ENCODE results near the gene RNF2.
"Not testable (repeated sequence)": the region's sequence is repeated elsewhere in the genome, so short reads cannot be mapped to it uniquely, and the experiment has no call there.

The RNF2 gene

GRCh38 chr1:185049670-185050069, 4.3 kb downstream of the RNF2 start:
- Histone ChIP-seq H3K27me3 (ENCODE audit: insufficient read depth, low read length) (no peaks in the 10 kb centered on the region), H3K27ac (ENCODE audit: low read depth, low read length) (no peak overlapping the region), H2AFZ (ENCODE audit: low read length, unreplicated experiment) (no peak overlapping the region), H3K4me1 (ENCODE audit: control insufficient read depth, insufficient read depth, low read length, unreplicated experiment) (peaks cover 20% of the 10 kb centered on the region), H3K4me3 (ENCODE audit: low read depth, low read length) (no peak overlapping the region), H3K36me3 (ENCODE audit: insufficient read depth, low read length) (no peaks in the 10 kb centered on the region), H3K79me2 (ENCODE audit: control insufficient read depth, insufficient read depth, low read length, unreplicated experiment) (peaks cover 65% of the 10 kb centered on the region)

DNA sequence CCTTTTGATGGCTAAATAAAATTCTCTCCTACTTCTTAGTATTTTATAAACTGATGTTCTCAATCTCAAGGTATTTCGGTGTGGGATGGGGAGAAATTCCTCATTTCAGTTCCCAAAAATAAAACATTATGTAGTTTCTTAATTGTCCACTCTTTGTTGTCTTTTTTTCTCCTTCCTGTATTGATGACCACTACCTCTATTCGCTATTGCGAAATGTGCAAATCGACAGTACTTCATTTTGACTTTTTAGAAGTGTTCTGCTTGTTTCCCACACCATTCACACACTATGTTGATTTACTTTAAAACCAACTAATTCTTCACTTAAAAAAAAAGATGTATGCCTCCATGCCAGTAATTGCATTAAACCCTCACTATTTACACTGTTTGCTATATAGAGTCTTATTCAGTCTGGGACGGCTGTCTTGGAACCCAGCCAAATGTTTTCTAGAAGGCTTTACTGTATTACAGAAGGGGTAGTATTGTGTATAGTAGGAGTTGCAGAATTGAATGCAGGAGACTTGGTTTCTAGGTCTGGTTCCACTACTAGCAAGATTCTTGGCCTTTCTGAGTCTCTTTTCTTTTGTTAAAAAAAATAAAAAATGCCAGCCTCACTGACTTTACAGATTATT, 5.6 kb downstream of the RNF2 start:
- Histone ChIP-seq H3K27ac (ENCODE audit: low read depth, low read length) (no peak overlapping the region), H3K36me3 (ENCODE audit: insufficient read depth, low read length) (no peaks in the 10 kb centered on the region), H3K4me3 (ENCODE audit: low read depth, low read length) (no peak overlapping the region), H3K27me3 (ENCODE audit: insufficient read depth, low read length) (no peaks in the 10 kb centered on the region), H3K4me1 (ENCODE audit: control insufficient read depth, insufficient read depth, low read length, unreplicated experiment) (peaks cover 20% of the 10 kb centered on the region), H3K79me2 (ENCODE audit: control insufficient read depth, insufficient read depth, low read length, unreplicated experiment) (peaks cover 72% of the 10 kb centered on the region), H2AFZ (ENCODE audit: low read length, unreplicated experiment) (no peak overlapping the region)

DNA sequence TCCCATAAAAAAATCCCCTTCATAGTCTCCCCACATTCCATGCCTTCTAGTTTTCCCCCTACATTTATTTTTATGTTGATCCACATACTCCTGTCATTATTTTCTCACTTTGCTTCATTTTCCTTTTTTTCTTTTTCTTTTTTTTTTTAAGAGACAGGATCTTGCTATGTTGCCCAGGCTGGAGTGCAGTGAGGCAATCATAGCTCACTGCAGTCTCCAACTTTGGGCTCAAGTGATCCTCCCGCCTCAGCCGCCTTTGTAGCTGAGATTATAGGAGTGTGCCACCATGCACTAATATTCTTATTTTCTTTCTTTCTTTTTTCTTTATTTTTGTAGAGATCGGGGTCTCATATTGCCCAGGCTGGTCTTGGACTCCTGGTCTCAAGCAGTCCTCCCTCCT, 7.8 kb downstream of the RNF2 start:
- Histone ChIP-seq H2AFZ (ENCODE audit: low read length, unreplicated experiment) (no peak overlapping the region), H3K27ac (ENCODE audit: low read depth, low read length) (no peak overlapping the region), H3K4me1 (ENCODE audit: control insufficient read depth, insufficient read depth, low read length, unreplicated experiment) (peaks cover 6% of the 10 kb centered on the region), H3K36me3 (ENCODE audit: insufficient read depth, low read length) (no peaks in the 10 kb centered on the region), H3K79me2 (ENCODE audit: control insufficient read depth, insufficient read depth, low read length, unreplicated experiment) (peaks cover 63% of the 10 kb centered on the region), H3K4me3 (ENCODE audit: low read depth, low read length) (no peak overlapping the region), H3K27me3 (ENCODE audit: insufficient read depth, low read length) (no peaks in the 10 kb centered on the region)

DNA sequence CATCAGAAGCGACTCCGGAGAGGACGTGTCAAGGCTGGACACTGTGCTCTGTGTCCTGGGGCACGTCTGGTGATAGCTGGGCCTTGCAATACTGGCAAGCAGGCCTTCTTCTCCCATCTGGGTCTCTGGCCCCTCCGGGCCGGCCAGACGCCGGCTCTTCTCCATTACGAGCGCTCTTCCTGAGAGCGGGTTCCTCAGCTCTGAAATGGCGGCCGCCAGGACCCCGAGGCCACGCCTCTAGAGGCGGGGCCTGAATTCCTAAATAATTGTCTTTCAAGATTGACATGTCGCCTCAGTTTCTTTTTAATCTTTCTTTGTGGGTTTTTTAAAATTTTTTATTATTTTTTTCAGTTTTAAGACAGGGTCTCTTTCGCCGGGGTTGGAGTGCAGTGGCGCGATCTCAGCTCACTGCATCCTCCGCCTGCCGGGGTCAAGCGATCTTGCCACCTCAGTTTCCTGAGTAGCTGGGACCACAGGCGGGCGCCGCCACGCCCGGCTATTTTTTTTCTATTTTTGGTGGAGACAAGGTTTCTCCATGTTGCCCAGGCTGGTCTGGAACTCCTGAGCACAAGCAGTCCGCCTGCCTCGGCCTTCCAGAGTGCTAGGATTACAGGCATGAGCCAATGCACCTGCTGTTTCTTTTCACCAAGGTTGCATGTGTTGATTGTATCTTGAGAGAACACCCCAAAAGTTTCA, 9.2 kb downstream of the RNF2 start:
- Histone ChIP-seq H3K27me3 (ENCODE audit: insufficient read depth, low read length) (no peaks in the 10 kb centered on the region), H3K4me1 (ENCODE audit: control insufficient read depth, insufficient read depth, low read length, unreplicated experiment) (no peaks in the 10 kb centered on the region), H3K4me3 (ENCODE audit: low read depth, low read length) (no peak overlapping the region), H2AFZ (ENCODE audit: low read length, unreplicated experiment) (no peak overlapping the region), H3K79me2 (ENCODE audit: control insufficient read depth, insufficient read depth, low read length, unreplicated experiment) (peaks cover 63% of the 10 kb centered on the region), H3K36me3 (ENCODE audit: insufficient read depth, low read length) (no peaks in the 10 kb centered on the region), H3K27ac (ENCODE audit: low read depth, low read length) (no peak overlapping the region)

DNA sequence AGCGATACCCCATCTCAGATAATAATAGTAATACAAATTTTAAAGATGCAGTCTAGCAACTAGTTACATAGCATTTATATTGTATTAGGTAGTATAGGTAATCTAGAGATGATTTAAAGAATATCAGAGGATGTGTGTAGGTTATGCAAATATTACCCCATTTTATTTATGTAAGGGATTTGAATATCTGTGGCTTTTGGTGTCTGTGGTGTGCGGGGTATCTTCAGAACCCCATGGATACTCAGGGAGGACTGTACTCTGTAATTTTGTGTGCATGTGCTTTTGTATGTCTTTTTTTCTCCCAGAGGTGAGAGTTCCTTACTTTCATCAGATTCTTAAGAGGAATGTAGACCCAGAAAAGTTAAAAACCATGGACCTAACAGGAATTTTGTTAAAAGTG, 12.8 kb downstream of the RNF2 start:
- Histone ChIP-seq H3K4me1 (ENCODE audit: control insufficient read depth, insufficient read depth, low read length, unreplicated experiment) (no peaks in the 10 kb centered on the region), H2AFZ (ENCODE audit: low read length, unreplicated experiment) (no peak overlapping the region), H3K27me3 (ENCODE audit: insufficient read depth, low read length) (no peaks in the 10 kb centered on the region), H3K4me3 (ENCODE audit: low read depth, low read length) (no peak overlapping the region), H3K36me3 (ENCODE audit: insufficient read depth, low read length) (no peaks in the 10 kb centered on the region), H3K79me2 (ENCODE audit: control insufficient read depth, insufficient read depth, low read length, unreplicated experiment) (peaks cover 58% of the 10 kb centered on the region), H3K27ac (ENCODE audit: low read depth, low read length) (no peak overlapping the region)

DNA sequence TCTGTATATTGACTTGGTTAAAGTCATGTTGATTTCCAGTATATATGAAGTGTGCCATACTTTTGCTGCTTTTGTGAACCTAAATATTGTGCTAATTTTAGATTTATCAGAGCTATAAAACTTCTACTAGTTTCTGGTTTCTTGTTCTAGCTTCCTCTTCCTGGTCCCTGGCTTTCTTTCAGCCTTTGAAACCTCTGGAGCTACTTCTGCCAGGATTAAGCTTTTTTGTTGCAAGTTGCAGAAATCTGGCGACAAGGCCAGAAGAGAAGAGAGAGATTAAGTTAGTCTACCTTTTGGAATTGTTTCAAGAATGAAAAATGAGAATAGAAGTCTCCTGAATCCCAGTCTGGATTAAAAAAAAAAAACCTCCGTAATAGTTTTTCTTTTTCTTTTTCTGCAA, 13.5 kb downstream of the RNF2 start:
- Histone ChIP-seq H3K4me3 (ENCODE audit: low read depth, low read length) (no peak overlapping the region), H3K27ac (ENCODE audit: low read depth, low read length) (no peak overlapping the region), H3K4me1 (ENCODE audit: control insufficient read depth, insufficient read depth, low read length, unreplicated experiment) (no peaks in the 10 kb centered on the region), H3K79me2 (ENCODE audit: control insufficient read depth, insufficient read depth, low read length, unreplicated experiment) (peaks cover 61% of the 10 kb centered on the region), H2AFZ (ENCODE audit: low read length, unreplicated experiment) (no peak overlapping the region), H3K36me3 (ENCODE audit: insufficient read depth, low read length) (no peaks in the 10 kb centered on the region), H3K27me3 (ENCODE audit: insufficient read depth, low read length) (no peaks in the 10 kb centered on the region)

GRCh38 chr1:185059950-185060571, 14.7 kb downstream of the RNF2 start:
- no peak overlapping the region for H2AFZ ChIP-seq (ENCODE audit: low read length, unreplicated experiment)
- H3K79me2 ChIP-seq (ENCODE audit: control insufficient read depth, insufficient read depth, low read length, unreplicated experiment), result peaks cover 67% of the 10 kb centered on the region
- H3K4me1 ChIP-seq (ENCODE audit: control insufficient read depth, insufficient read depth, low read length, unreplicated experiment), result no peaks in the 10 kb centered on the region
- no peaks in the 10 kb centered on the region for H3K27me3 ChIP-seq (ENCODE audit: insufficient read depth, low read length)
- H3K36me3 ChIP-seq (ENCODE audit: insufficient read depth, low read length), result 0 out of 2 replicates have a peak, but pooled peaks cover 8% of the 10 kb centered on the region
- no peak overlapping the region for H3K4me3 ChIP-seq (ENCODE audit: low read depth, low read length)
- H3K27ac ChIP-seq (ENCODE audit: low read depth, low read length), result no peak overlapping the region

- Histone ChIP-seq H3K27me3 (ENCODE audit: insufficient read depth, low read length) (no peaks in the 10 kb centered on the region), H3K4me3 (ENCODE audit: low read depth, low read length) (no peak overlapping the region), H2AFZ (ENCODE audit: low read length, unreplicated experiment) (no peak overlapping the region), H3K79me2 (ENCODE audit: control insufficient read depth, insufficient read depth, low read length, unreplicated experiment) (peaks cover 61% of the 10 kb centered on the region), H3K27ac (ENCODE audit: low read depth, low read length) (no peak overlapping the region), H3K4me1 (ENCODE audit: control insufficient read depth, insufficient read depth, low read length, unreplicated experiment) (no peaks in the 10 kb centered on the region), H3K36me3 (ENCODE audit: insufficient read depth, low read length) (peaks cover 11% of the 10 kb centered on the region; the same call in 1 of the 2 replicates)
Observed at GRCh38 chr1:185062710-185063370, 17.5 kb downstream of the RNF2 start.

DNA sequence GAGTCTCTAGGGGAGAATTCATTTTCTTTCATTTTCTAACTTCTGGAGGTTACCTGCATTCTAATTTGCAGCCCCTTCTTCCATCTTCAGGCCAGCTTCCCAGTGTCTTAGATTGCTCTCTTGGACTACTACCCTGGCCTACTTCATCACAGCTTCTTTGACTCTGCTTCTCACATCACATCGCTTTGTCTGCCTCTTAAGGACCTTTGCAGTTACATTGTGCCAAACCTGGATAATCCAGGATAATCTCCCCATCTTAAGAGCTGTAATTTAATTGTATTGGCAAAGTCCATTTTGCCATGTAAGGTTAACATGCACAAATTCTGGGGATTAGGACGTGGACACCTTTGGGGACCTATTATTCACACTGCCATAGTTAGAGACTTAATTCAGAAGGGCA, 18.4 kb downstream of the RNF2 start:
- no peak overlapping the region for H3K27ac ChIP-seq (ENCODE audit: low read depth, low read length)
- no peaks in the 10 kb centered on the region for H3K27me3 ChIP-seq (ENCODE audit: insufficient read depth, low read length)
- no peak overlapping the region for H2AFZ ChIP-seq (ENCODE audit: low read length, unreplicated experiment)
- peaks cover 56% of the 10 kb centered on the region for H3K79me2 ChIP-seq (ENCODE audit: control insufficient read depth, insufficient read depth, low read length, unreplicated experiment)
- H3K4me1 ChIP-seq (ENCODE audit: control insufficient read depth, insufficient read depth, low read length, unreplicated experiment), result no peaks in the 10 kb centered on the region
- H3K36me3 ChIP-seq (ENCODE audit: insufficient read depth, low read length), result peaks cover 11% of the 10 kb centered on the region; the same call in 1 of the 2 replicates
- no peak overlapping the region for H3K4me3 ChIP-seq (ENCODE audit: low read depth, low read length)

GRCh38 chr1:185065006-185065405, 19.6 kb downstream of the RNF2 start:
- peaks cover 47% of the 10 kb centered on the region for H3K79me2 ChIP-seq (ENCODE audit: control insufficient read depth, insufficient read depth, low read length, unreplicated experiment)

More at GRCh38 chr1:185065006-185065405, 19.6 kb downstream of the RNF2 start:
- H2AFZ ChIP-seq (ENCODE audit: low read length, unreplicated experiment); H3K27me3 ChIP-seq (ENCODE audit: insufficient read depth, low read length); H3K4me1 ChIP-seq (ENCODE audit: control insufficient read depth, insufficient read depth, low read length, unreplicated experiment); H3K4me3 ChIP-seq (ENCODE audit: low read depth, low read length); H3K27ac ChIP-seq (ENCODE audit: low read depth, low read length): not testable (repeated sequence)
- H3K36me3 ChIP-seq (ENCODE audit: insufficient read depth, low read length), result peaks cover 11% of the 10 kb centered on the region; the same call in 1 of the 2 replicates
